Naive thymus-derived CD4-positive, alpha-beta T cell (primary cell): ENCODE measurements around the gene NUF2. TPM values are rescaled to one million over a fixed set of nuclear protein-coding genes. Genes with fewer than 3 reads are reported as not detected.
"Not testable (repeated sequence)": the region's sequence is repeated elsewhere in the genome, so short reads cannot be mapped to it uniquely, and the experiment has no call there.

Experiments
- ATAC-seq: fragments of 150-1000 bp; cut with Tn5 transposase; 2 replicates; pipeline ENCODE4 v1.10.0; 2021; ENCODE audit warnings: mild to moderate bottlenecking, moderate library complexity
- CTCF ChIA-PET: fragments of 350-600 bp; sonication (Branson Sonifier 250); formaldehyde crosslinking; loops from one replicate; lab custom pipeline; 2021; ENCODE audit warnings: antibody characterized with exemption; lab: Charles Lee
- POLR2A ChIA-PET: fragments of 350-600 bp; sonication (Branson Sonifier 250); formaldehyde crosslinking; loops from one replicate; lab custom pipeline; 2021; ENCODE audit warnings: antibody characterized with exemption, inconsistent platforms; lab: Charles Lee
- DNase-seq, 9 donors: peaks; one replicate each; pipeline versions ENCODE4 v3.0.0 to v3.0.0-alpha.2; 2020 to 2022; ENCODE audit warnings: mixed read lengths in 1 of 9
- H3K27ac ChIP-seq: one replicate; pipeline ENCODE4 v1.7.0; 2013; ENCODE audit warnings: mild to moderate bottlenecking, low read depth, low read length, moderate library complexity
- H3K27me3 ChIP-seq, 2 donors: one replicate each; pipeline ENCODE4 v1.7.0; 2013; ENCODE audit warnings: low read length in 2 of 2, mild to moderate bottlenecking in 2 of 2, moderate library complexity in 2 of 2; ENCODE audit not compliant: control insufficient read depth in 2 of 2, insufficient read depth in 2 of 2
- H3K36me3 ChIP-seq, 3 experiments: 1 replicate in 2 of 3; 2 replicates in 1 of 3; pipeline ENCODE4 v1.7.0; 2013; ENCODE audit warnings: low read length in 3 of 3, mild to moderate bottlenecking in 3 of 3, moderate library complexity in 1 of 3; ENCODE audit not compliant: insufficient read depth in 3 of 3, control insufficient read depth in 2 of 3
- H3K4me1 ChIP-seq, 2 donors: one replicate each; pipeline ENCODE4 v1.7.0; 2013; ENCODE audit warnings: low read length in 2 of 2, mild to moderate bottlenecking in 2 of 2, moderate library complexity in 1 of 2; ENCODE audit not compliant: control insufficient read depth in 2 of 2, insufficient read depth in 2 of 2
- H3K4me3 ChIP-seq: 2 replicates; pipeline ENCODE4 v1.7.0; 2013; ENCODE audit warnings: mild to moderate bottlenecking, low read length
- H3K9me3 ChIP-seq, 3 experiments: 1 replicate in 2 of 3; 2 replicates in 1 of 3; pipeline ENCODE4 v1.7.0; 2013; ENCODE audit warnings: low read length in 3 of 3; ENCODE audit not compliant: control insufficient read depth in 2 of 3
- H3K27ac Mint-ChIP-seq, 9 donors: one replicate each; pipeline ENCODE4 v1.8.0; 2020 to 2022; ENCODE audit warnings: mixed read lengths in 9 of 9, mild to moderate bottlenecking in 8 of 9, moderate library complexity in 5 of 9, inconsistent platforms in 2 of 9
- H3K27me3 Mint-ChIP-seq, 5 donors: one replicate each; pipeline ENCODE4 v1.8.0; 2021 to 2022; ENCODE audit warnings: mixed read lengths in 5 of 5, mild to moderate bottlenecking in 1 of 5
- H3K36me3 Mint-ChIP-seq, 5 donors: one replicate each; pipeline ENCODE4 v1.8.0; 2020 to 2022; ENCODE audit warnings: mixed read lengths in 5 of 5, mild to moderate bottlenecking in 3 of 5, inconsistent platforms in 1 of 5
- H3K4me1 Mint-ChIP-seq, 7 donors: one replicate each; pipeline ENCODE4 v1.8.0; 2020 to 2022; ENCODE audit warnings: mixed read lengths in 7 of 7, mild to moderate bottlenecking in 3 of 7, inconsistent platforms in 1 of 7
- H3K4me3 Mint-ChIP-seq, 10 donors: one replicate each; pipeline ENCODE4 v1.8.0; 2020 to 2022; ENCODE audit warnings: mild to moderate bottlenecking in 10 of 10, mixed read lengths in 10 of 10, moderate library complexity in 6 of 10, inconsistent platforms in 2 of 10
- H3K9me3 Mint-ChIP-seq, 11 donors: one replicate each; pipeline ENCODE4 v1.8.0; 2020 to 2022; ENCODE audit warnings: mixed read lengths in 11 of 11, mild to moderate bottlenecking in 4 of 11, inconsistent platforms in 1 of 11, moderate library complexity in 1 of 11
- intact Hi-C, 2 donors: fragments of 100-400 bp; cut with micrococcal nuclease; formaldehyde crosslinking; loops; one replicate each; pipeline ENCODE4 v1.15.1; 2023
- polyA plus RNA-seq, 2 donors: library from polyadenylated mRNA; unstranded; fragments of 300-500 nt; fragmentation: Illumina TruSeq; gene quantifications; one replicate each; pipeline ENCODE4 v1.2.3, GENCODE V29; 2021
- total RNA-seq, 6 experiments: library from RNA in 5 of 6; stranded (reverse) in 5 of 6; gene quantifications; 1 replicate in 5 of 6; 2 replicates in 1 of 6; pipeline ENCODE4 v1.2.3 and lab custom pipeline; 2021 to 2026

Gene NUF2
- 10 to 100 TPM in 1 of 5 experiments, 1 to 10 TPM in 4; 1.0 to 38.8 (median 2.1) TPM for total RNA-seq
- polyA plus RNA-seq = 1 to 10 TPM; 1.4 to 1.6 TPM
- total RNA-seq (lab: John Stamatoyannopoulos, UW) = 1.5 reads per million, percentile 4 among the genes with 10 or more reads in this experiment

DNA sequence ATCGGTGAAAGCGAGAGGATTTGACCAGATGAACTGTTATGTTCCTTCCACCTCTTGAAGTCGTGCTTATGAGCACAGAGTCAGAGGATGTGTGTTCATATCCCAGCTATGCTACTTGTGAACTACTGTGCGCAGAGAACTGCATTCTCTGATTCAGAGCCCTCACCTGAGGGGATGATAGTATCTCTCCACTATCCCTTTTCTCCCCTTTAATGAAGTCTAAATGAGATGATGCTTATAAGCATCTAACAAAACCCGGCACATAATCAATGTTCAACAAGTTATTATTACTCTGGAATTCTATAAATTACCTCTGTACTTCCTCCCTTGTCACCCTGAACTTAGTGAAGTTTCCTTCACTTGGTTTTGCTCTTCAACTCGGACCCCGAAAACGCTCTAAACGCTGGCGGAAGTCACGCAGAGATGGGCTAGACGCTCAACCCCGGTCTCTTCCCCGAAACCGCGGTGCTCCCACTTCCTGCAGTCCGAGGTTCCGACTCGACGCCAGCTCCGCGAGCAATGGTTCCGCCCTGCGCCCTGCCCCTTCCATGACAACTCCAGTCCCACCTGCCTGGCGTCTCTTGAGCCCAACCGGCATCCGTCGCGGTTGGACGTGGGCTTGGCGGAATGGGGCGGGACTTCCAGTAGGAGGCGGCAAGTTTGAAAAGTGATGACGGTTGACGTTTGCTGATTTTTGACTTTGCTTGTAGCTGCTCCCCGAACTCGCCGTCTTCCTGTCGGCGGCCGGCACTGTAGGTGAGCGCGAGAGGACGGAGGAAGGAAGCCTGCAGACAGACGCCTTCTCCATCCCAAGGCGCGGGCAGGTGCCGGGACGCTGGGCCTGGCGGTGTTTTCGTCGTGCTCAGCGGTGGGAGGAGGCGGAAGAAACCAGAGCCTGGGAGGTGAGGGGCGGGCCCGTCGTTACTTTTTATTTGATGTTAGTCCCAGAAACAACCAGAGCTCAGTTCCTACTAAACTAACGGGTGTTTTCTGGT is at the start of gene NUF2:
TSS of gene NUF2 (plus strand) at position 644 of the 995 bp plus-strand sequence. CDS start 4,098 bp downstream, outside the sequence.
- intact Hi-C loops = loop anchor here (1.0 to 5.0 kb wide), 7 partner anchors 531 to 1253 kb away; partner anchors contain the start of genes UAP1 (in 2 of the 2), UHMK1 (in 2 of the 2), HSD17B7 (in 1 of the 2) and NOS1AP (in 1 of the 2)
- H3K36me3 ChIP-seq = no peaks in the 10 kb centered on the region
- POLR2A ChIA-PET = interaction anchor here (0.6 to 0.7 kb wide), 2 partner anchors 769 to 1595 kb away, joined by 3 to 4 read pairs; no protein-coding TSS in a partner anchor
- H3K27ac ChIP-seq = peak within 1 kb of the TSS; percentile 68
- H3K4me3 ChIP-seq = peak within 1 kb of the TSS; percentile 69
- H3K4me1 ChIP-seq = peaks cover 12 to 15% of the 10 kb centered on the region in 2 donors
- no peaks in the 10 kb centered on the region for H3K9me3 ChIP-seq
- H3K36me3 Mint-ChIP-seq = peaks cover 0 to 11% (median 0%) of the 10 kb centered on the region in 5 donors
- no peaks in the 10 kb centered on the region for H3K27me3 Mint-ChIP-seq
- H3K4me1 Mint-ChIP-seq = peaks cover 12 to 45% (median 24%) of the 10 kb centered on the region in 7 donors
- CTCF ChIA-PET = no interaction called here
- ATAC-seq = peak; percentile 99
- DNase-seq = peak; percentile 85 to 97 (median 96)
- H3K4me3 Mint-ChIP-seq = peak within 1 kb of the TSS; percentile 92 to 96 (median 94)
- peaks cover 0 to 5% (median 0%) of the 10 kb centered on the region in 11 donors for H3K9me3 Mint-ChIP-seq
- H3K27ac Mint-ChIP-seq = peak within 1 kb of the TSS; percentile 92 to 98 (median 96)
- H3K27me3 ChIP-seq = no peaks in the 10 kb centered on the region

DNA sequence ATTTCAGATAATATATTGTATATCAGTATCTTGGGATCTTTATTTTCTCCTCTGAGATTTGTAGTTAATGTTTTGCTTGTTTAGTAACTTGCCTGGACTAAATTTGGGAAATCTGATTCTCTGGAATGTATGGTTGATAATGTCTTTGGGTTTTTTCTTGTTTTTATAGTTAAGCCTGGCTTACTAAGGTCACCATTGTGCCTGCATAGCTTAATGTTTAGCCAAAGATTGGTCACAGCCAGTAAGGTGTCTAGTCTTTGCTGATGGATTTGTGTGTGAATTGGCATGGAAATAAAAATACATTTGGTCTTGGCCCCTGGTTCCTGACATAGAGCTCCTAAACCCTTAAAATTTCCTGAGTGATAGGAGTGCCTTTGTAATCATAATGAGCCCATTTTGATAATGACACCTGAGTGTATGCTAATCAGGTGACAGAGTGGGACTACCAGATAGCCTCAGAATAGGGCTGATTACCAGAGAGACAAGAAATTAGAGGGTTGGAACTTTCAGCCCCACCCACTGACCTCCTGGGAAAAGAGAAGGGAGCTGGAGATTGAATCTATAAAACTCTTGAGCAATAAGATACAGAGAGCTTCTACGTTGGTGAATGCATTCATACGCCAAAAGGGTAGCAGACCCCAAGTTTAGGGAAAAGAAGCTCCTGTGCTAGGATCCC is 47.9 kb upstream of the NUF2 start:
- ChIA-PET POLR2A (no interaction called here), CTCF (interaction anchor here (0.6 kb wide), 1 partner anchor 1351 kb away, joined by 3 read pairs; no protein-coding TSS in a partner anchor)
- Histone ChIP-seq H3K27ac (no peak overlapping the region), H3K36me3 (peaks cover 0 to 7% (median 0%) of the 10 kb centered on the region in 3 experiments), H3K4me3 (no peak overlapping the region), H3K27me3 (no peaks in the 10 kb centered on the region), H3K4me1 (no peaks in the 10 kb centered on the region), H3K9me3 (peaks cover 0 to 7% (median 0%) of the 10 kb centered on the region in 3 experiments)
- Mint-ChIP-seq H3K36me3 (peaks cover 20 to 73% (median 49%) of the 10 kb centered on the region in 5 donors), H3K27me3 (no peaks in the 10 kb centered on the region), H3K4me1 (no peaks in the 10 kb centered on the region), H3K27ac (no peak overlapping the region), H3K9me3 (peaks cover 4 to 18% (median 13%) of the 10 kb centered on the region in 11 donors), H3K4me3 (no peak overlapping the region)
- no peak for ATAC-seq
- no peak for DNase-seq
- intact Hi-C loops = no loop called here

DNA sequence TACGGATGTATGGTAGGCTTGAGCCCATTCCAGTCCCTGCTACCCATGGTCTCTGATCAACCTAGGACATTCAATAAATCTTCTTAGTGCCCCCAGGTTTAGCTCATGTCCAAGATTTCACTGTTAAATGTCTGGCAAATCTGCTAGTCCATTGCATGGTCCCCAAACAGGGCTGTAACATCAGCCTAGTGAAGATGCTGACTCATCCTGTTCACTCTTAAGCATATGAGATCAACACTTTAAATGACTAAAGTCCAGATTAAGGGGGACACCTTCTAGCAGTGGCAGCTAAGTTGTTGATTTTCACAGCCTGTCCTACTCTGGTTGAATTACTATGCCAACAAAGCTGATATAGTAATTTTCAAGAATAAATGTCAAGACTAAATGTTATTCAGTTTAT is 46.5 kb upstream of the NUF2 start:
- no peaks in the 10 kb centered on the region for H3K4me1 ChIP-seq
- no peak overlapping the region for H3K27ac ChIP-seq
- no peak overlapping the region for H3K27ac Mint-ChIP-seq
- H3K36me3 Mint-ChIP-seq = peaks cover 23 to 79% (median 57%) of the 10 kb centered on the region in 5 donors
- H3K4me1 Mint-ChIP-seq = no peaks in the 10 kb centered on the region
- ChIA-PET CTCF (no interaction called here), POLR2A (no interaction called here)
- peaks cover 8 to 30% (median 21%) of the 10 kb centered on the region in 11 donors for H3K9me3 Mint-ChIP-seq
- no peak overlapping the region for H3K4me3 Mint-ChIP-seq
- DNase-seq (no peak), ATAC-seq (no peak)
- no peak overlapping the region for H3K4me3 ChIP-seq
- no peaks in the 10 kb centered on the region for H3K27me3 Mint-ChIP-seq
- intact Hi-C loops = no loop called here
- no peaks in the 10 kb centered on the region for H3K27me3 ChIP-seq
- peaks cover 0 to 7% (median 0%) of the 10 kb centered on the region in 3 experiments for H3K36me3 ChIP-seq
- peaks cover 0 to 7% (median 0%) of the 10 kb centered on the region in 3 experiments for H3K9me3 ChIP-seq

DNA sequence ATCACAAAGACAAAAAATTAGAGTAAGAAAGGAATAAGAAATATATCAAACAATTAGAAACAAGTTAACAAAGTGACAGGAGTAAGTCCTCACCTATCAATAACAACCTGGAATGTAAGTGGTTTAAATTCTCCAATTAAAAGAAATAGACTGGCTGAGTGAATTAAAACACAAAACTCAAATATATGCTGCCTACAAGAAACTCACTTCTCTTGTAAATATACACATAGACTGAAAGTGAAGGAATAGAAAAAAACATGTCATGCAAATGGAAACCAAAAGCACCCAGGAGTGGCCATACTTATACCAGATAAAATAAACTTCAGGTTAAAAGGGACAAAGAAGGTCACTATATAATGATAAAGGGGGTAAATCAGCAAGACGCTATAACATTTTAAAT is 43.2 kb upstream of the NUF2 start:
- Mint-ChIP-seq H3K36me3 (peaks cover 31 to 90% (median 78%) of the 10 kb centered on the region in 5 donors), H3K27me3 (no peaks in the 10 kb centered on the region), H3K4me3 (no peak overlapping the region), H3K27ac (no peak overlapping the region), H3K9me3 (peaks cover 11 to 51% (median 35%) of the 10 kb centered on the region in 11 donors), H3K4me1 (no peaks in the 10 kb centered on the region)
- Histone ChIP-seq H3K27ac (no peak overlapping the region), H3K27me3 (no peaks in the 10 kb centered on the region), H3K36me3 (peaks cover 0 to 10% (median 0%) of the 10 kb centered on the region in 3 experiments), H3K4me3 (no peak overlapping the region), H3K9me3 (peaks cover 0 to 7% (median 0%) of the 10 kb centered on the region in 3 experiments), H3K4me1 (no peaks in the 10 kb centered on the region)
- intact Hi-C loops = no loop called here
- POLR2A ChIA-PET = no interaction called here
- DNase-seq (no peak), ATAC-seq (no peak)
- CTCF ChIA-PET = no interaction called here

DNA sequence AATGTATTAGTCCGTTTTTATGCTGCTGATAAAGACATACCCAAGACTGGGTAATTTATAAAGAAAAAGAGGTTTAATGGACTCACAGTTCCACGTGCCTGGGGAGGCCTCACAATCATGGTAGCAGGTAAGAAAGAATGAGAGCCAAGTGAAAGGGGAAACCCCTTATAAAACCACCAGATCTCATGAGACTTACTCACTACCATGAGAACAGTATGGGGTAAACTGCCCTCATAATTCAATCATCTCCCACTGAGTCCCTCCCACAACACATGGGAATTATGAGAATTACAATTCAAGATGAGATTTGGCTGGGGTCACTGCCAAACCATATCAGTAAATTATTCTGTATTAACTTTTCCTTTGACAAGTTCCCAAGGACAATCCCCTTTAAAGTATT is 36.9 kb upstream of the NUF2 start:
- H3K27ac Mint-ChIP-seq, DNase-seq, H3K4me3 Mint-ChIP-seq, H3K9me3 ChIP-seq, POLR2A ChIA-PET, H3K27me3 Mint-ChIP-seq, H3K4me3 ChIP-seq, intact Hi-C loops, H3K27me3 ChIP-seq, ATAC-seq, H3K4me1 ChIP-seq, H3K27ac ChIP-seq, CTCF ChIA-PET, H3K36me3 ChIP-seq: not testable (repeated sequence)
- H3K9me3 Mint-ChIP-seq = peaks cover 3 to 25% (median 16%) of the 10 kb centered on the region in 11 donors
- peaks cover 14 to 57% (median 40%) of the 10 kb centered on the region in 5 donors for H3K36me3 Mint-ChIP-seq
- peaks cover 0 to 16% (median 11%) of the 10 kb centered on the region in 7 donors for H3K4me1 Mint-ChIP-seq

DNA sequence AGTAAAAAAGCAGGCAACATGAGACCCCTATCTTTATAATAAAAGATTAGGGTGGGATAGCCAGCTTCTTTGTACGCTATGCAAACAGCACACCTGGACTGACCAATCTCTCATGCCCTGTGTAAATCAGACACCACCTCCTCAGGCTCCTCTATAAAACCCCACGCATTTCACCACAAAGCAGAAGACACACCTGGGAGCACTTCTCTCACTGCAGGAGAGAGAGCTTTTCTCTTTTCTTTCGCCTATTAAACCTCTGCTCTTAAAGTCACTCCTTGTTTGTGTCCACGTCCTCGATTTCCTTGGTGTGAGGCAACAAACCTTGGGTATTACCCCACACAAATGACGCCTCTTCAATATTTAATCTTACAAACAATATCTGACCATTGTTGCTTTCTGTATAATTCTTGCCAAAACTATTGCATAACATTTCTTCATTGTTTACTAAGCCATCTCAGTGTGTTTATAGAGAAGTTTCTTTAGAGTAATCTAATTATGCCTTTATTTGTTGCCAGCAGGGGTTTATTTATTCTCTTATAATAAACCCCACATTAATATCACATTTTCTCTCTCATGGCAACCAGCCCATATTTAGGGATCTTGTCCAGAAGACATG is 31.6 kb upstream of the NUF2 start:
- ChIA-PET CTCF (no interaction called here), POLR2A (no interaction called here)
- H3K36me3 Mint-ChIP-seq = peaks cover 11 to 49% (median 31%) of the 10 kb centered on the region in 5 donors
- peaks cover 5 to 21% (median 12%) of the 10 kb centered on the region in 7 donors for H3K4me1 Mint-ChIP-seq
- no peaks in the 10 kb centered on the region for H3K27me3 Mint-ChIP-seq
- no peaks in the 10 kb centered on the region for H3K36me3 ChIP-seq
- H3K9me3 ChIP-seq = no peaks in the 10 kb centered on the region
- no peak overlapping the region for H3K4me3 ChIP-seq
- no peaks in the 10 kb centered on the region for H3K4me1 ChIP-seq
- no peak overlapping the region for H3K27ac ChIP-seq
- no peak overlapping the region for H3K4me3 Mint-ChIP-seq
- intact Hi-C loops = no loop called here
- H3K27ac Mint-ChIP-seq = peak overlapping the region in 1 of 9 donors; percentile 8
- DNase-seq (no peak), ATAC-seq (no peak)
- H3K9me3 Mint-ChIP-seq = peaks cover 0 to 16% (median 8%) of the 10 kb centered on the region in 11 donors
- no peaks in the 10 kb centered on the region for H3K27me3 ChIP-seq
